ENCODE measurements around the gene HECTD2.

Gene HECTD2

GRCh38 chr10:91537614-91538383 lies 127.7 kb downstream of the HECTD2 start:
- no peaks in the 10 kb centered on the region for H3K27me3 ChIP-seq (ENCODE audit: insufficient read depth, low read length)
- H3K9me3 ChIP-seq (ENCODE audit: low read length): peaks cover 3% of the 10 kb centered on the region
- H3K4me3 ChIP-seq (ENCODE audit: low read length): no peak overlapping the region
- H3K4me1 ChIP-seq (ENCODE audit: insufficient read depth, low read length): peaks cover 4% of the 10 kb centered on the region
- no peaks in the 10 kb centered on the region for H3K36me3 ChIP-seq (ENCODE audit: insufficient read depth, low read length)
- H2AFZ ChIP-seq (ENCODE audit: low read depth, low read length): no peak overlapping the region

GRCh38 chr10:91539930-91540329 lies 129.8 kb downstream of the HECTD2 start:
- H2AFZ ChIP-seq (ENCODE audit: low read depth, low read length): no peak overlapping the region
- no peaks in the 10 kb centered on the region for H3K36me3 ChIP-seq (ENCODE audit: insufficient read depth, low read length)
- H3K9me3 ChIP-seq (ENCODE audit: low read length): peaks cover 3% of the 10 kb centered on the region
- H3K4me3 ChIP-seq (ENCODE audit: low read length): no peak overlapping the region
- no peaks in the 10 kb centered on the region for H3K27me3 ChIP-seq (ENCODE audit: insufficient read depth, low read length)
- H3K4me1 ChIP-seq (ENCODE audit: insufficient read depth, low read length): peaks cover 4% of the 10 kb centered on the region

- H3K9me3 ChIP-seq (ENCODE audit: low read length): peaks cover 3% of the 10 kb centered on the region
These were observed 130.6 kb downstream of the HECTD2 start for GRCh38 chr10:91540733-91541132.

GRCh38 chr10:91541481-91541880 lies 131.3 kb downstream of the HECTD2 start:
- H3K36me3 ChIP-seq (ENCODE audit: insufficient read depth, low read length): no peaks in the 10 kb centered on the region
- peaks cover 3% of the 10 kb centered on the region for H3K9me3 ChIP-seq (ENCODE audit: low read length)
- H3K27me3 ChIP-seq (ENCODE audit: insufficient read depth, low read length): no peaks in the 10 kb centered on the region
- no peak overlapping the region for H3K4me3 ChIP-seq (ENCODE audit: low read length)
- peaks cover 4% of the 10 kb centered on the region for H3K4me1 ChIP-seq (ENCODE audit: insufficient read depth, low read length)
- H2AFZ ChIP-seq (ENCODE audit: low read depth, low read length): no peak overlapping the region

More at GRCh38 chr10:91540733-91541132, 130.6 kb downstream of the HECTD2 start:
- H3K36me3 ChIP-seq (ENCODE audit: insufficient read depth, low read length): no peaks in the 10 kb centered on the region
- peaks cover 4% of the 10 kb centered on the region for H3K4me1 ChIP-seq (ENCODE audit: insufficient read depth, low read length)
- no peak overlapping the region for H3K4me3 ChIP-seq (ENCODE audit: low read length)
- H2AFZ ChIP-seq (ENCODE audit: low read depth, low read length): no peak overlapping the region
- no peaks in the 10 kb centered on the region for H3K27me3 ChIP-seq (ENCODE audit: insufficient read depth, low read length)

GRCh38 chr10:91545384-91545783 lies 135.2 kb downstream of the HECTD2 start:
- H3K4me1 ChIP-seq (ENCODE audit: insufficient read depth, low read length): peaks cover 4% of the 10 kb centered on the region
- H3K27me3 ChIP-seq (ENCODE audit: insufficient read depth, low read length): no peaks in the 10 kb centered on the region
- no peaks in the 10 kb centered on the region for H3K9me3 ChIP-seq (ENCODE audit: low read length)
- no peak overlapping the region for H2AFZ ChIP-seq (ENCODE audit: low read depth, low read length)
- H3K36me3 ChIP-seq (ENCODE audit: insufficient read depth, low read length): no peaks in the 10 kb centered on the region
- H3K4me3 ChIP-seq (ENCODE audit: low read length): no peak overlapping the region

GRCh38 chr10:91545838-91546237 lies 135.7 kb downstream of the HECTD2 start:
- no peaks in the 10 kb centered on the region for H3K9me3 ChIP-seq (ENCODE audit: low read length)

GRCh38 chr10:91549262-91549661 lies 139.1 kb downstream of the HECTD2 start:
- no peaks in the 10 kb centered on the region for H3K4me1 ChIP-seq (ENCODE audit: insufficient read depth, low read length)
- H3K9me3 ChIP-seq (ENCODE audit: low read length): no peaks in the 10 kb centered on the region
- H3K27me3 ChIP-seq (ENCODE audit: insufficient read depth, low read length): no peaks in the 10 kb centered on the region
- no peak overlapping the region for H3K4me3 ChIP-seq (ENCODE audit: low read length)
- H2AFZ ChIP-seq (ENCODE audit: low read depth, low read length): no peak overlapping the region
- no peaks in the 10 kb centered on the region for H3K36me3 ChIP-seq (ENCODE audit: insufficient read depth, low read length)

More at GRCh38 chr10:91545838-91546237, 135.7 kb downstream of the HECTD2 start:
- H3K36me3 ChIP-seq (ENCODE audit: insufficient read depth, low read length): no peaks in the 10 kb centered on the region
- H3K4me3 ChIP-seq (ENCODE audit: low read length): no peak overlapping the region
- H2AFZ ChIP-seq (ENCODE audit: low read depth, low read length): no peak overlapping the region
- peaks cover 4% of the 10 kb centered on the region for H3K4me1 ChIP-seq (ENCODE audit: insufficient read depth, low read length)
- no peaks in the 10 kb centered on the region for H3K27me3 ChIP-seq (ENCODE audit: insufficient read depth, low read length)

GRCh38 chr10:91550021-91550420 lies 139.9 kb downstream of the HECTD2 start:
- Histone ChIP-seq H3K36me3 (ENCODE audit: insufficient read depth, low read length) (no peaks in the 10 kb centered on the region), H2AFZ (ENCODE audit: low read depth, low read length) (no peak overlapping the region), H3K4me1 (ENCODE audit: insufficient read depth, low read length) (no peaks in the 10 kb centered on the region), H3K27me3 (ENCODE audit: insufficient read depth, low read length) (no peaks in the 10 kb centered on the region), H3K4me3 (ENCODE audit: low read length) (no peak overlapping the region), H3K9me3 (ENCODE audit: low read length) (no peaks in the 10 kb centered on the region)

- Histone ChIP-seq H3K27me3 (ENCODE audit: insufficient read depth, low read length) (no peaks in the 10 kb centered on the region), H3K9me3 (ENCODE audit: low read length) (no peaks in the 10 kb centered on the region), H3K4me1 (ENCODE audit: insufficient read depth, low read length) (no peaks in the 10 kb centered on the region), H3K36me3 (ENCODE audit: insufficient read depth, low read length) (no peaks in the 10 kb centered on the region), H2AFZ (ENCODE audit: low read depth, low read length) (no peak overlapping the region), H3K4me3 (ENCODE audit: low read length) (no peak overlapping the region)
These were observed 141.7 kb downstream of the HECTD2 start for GRCh38 chr10:91551856-91552255.

- H3K27me3 ChIP-seq (ENCODE audit: insufficient read depth, low read length): no peaks in the 10 kb centered on the region
- H3K4me3 ChIP-seq (ENCODE audit: low read length): no peak overlapping the region
- H3K36me3 ChIP-seq (ENCODE audit: insufficient read depth, low read length): no peaks in the 10 kb centered on the region
- H3K9me3 ChIP-seq (ENCODE audit: low read length): no peaks in the 10 kb centered on the region
- no peaks in the 10 kb centered on the region for H3K4me1 ChIP-seq (ENCODE audit: insufficient read depth, low read length)
- H2AFZ ChIP-seq (ENCODE audit: low read depth, low read length): no peak overlapping the region
These were observed 142.3 kb downstream of the HECTD2 start for GRCh38 chr10:91552274-91553095.

- Histone ChIP-seq H3K9me3 (ENCODE audit: low read length) (peaks cover 3% of the 10 kb centered on the region), H3K27me3 (ENCODE audit: insufficient read depth, low read length) (no peaks in the 10 kb centered on the region), H3K4me3 (ENCODE audit: low read length) (no peak overlapping the region)
These were observed 145.3 kb downstream of the HECTD2 start for GRCh38 chr10:91555455-91555854.

GRCh38 chr10:91556691-91557566 lies 146.8 kb downstream of the HECTD2 start:
- Histone ChIP-seq H2AFZ (ENCODE audit: low read depth, low read length) (no peak overlapping the region), H3K9me3 (ENCODE audit: low read length) (peaks cover 6% of the 10 kb centered on the region), H3K27me3 (ENCODE audit: insufficient read depth, low read length) (no peaks in the 10 kb centered on the region), H3K4me1 (ENCODE audit: insufficient read depth, low read length) (no peaks in the 10 kb centered on the region), H3K36me3 (ENCODE audit: insufficient read depth, low read length) (no peaks in the 10 kb centered on the region), H3K4me3 (ENCODE audit: low read length) (no peak overlapping the region)

More at GRCh38 chr10:91555455-91555854, 145.3 kb downstream of the HECTD2 start:
- Histone ChIP-seq H3K4me1 (ENCODE audit: insufficient read depth, low read length) (no peaks in the 10 kb centered on the region), H3K36me3 (ENCODE audit: insufficient read depth, low read length) (no peaks in the 10 kb centered on the region), H2AFZ (ENCODE audit: low read depth, low read length) (no peak overlapping the region)
